ENCODE measurements around the gene PCDHGA11. TPM values are rescaled to one million over a fixed set of nuclear protein-coding genes. Genes with fewer than 3 reads are reported as not detected.

Gene PCDHGA11
- total and polyA plus RNA-seq, 10 of the 15 experiments (the other 5 are each of a cell fraction or from before 2014, with no cell fraction given), result 0.21 to 3.4 (median 2.2) TPM

DNA sequence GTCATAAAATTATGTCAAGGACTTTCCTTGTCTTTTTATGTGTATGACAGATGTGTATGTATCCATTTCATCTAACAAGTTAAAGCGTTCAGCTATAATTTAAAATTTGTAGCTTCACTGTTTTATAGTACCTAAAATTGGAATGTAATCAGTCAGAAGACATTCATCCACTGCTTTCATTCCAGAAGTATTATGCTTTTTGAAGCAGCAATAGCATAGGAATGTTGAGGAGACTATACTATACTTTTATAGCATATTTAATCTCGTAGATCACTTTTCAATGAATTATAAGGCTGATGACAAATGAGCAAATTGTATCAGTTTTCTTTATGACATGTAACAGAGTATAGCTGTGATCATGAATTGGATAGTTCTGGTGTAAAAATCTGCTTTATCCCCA, 16.4 kb downstream of the PCDHGA11 start:
- CTCF ChIA-PET, result interaction anchor here (0.6 to 1.9 kb wide), 6 partner anchors 16 to 598 kb away, joined by 3 to 8 read pairs (median 4); partner anchors contain the start of genes PCDHGA10, PCDHGA11 and PCDHGA6

More for the DNA sequence above, 16.4 kb downstream of the PCDHGA11 start:
- ATAC-seq (no peak), FAIRE-seq (no peak), DNase-seq (ENCODE audit: low read depth, low spot score) (no peak)
- H3K79me2 ChIP-seq (ENCODE audit: control insufficient read depth, insufficient read depth, low read length), result no peaks in the 10 kb centered on the region
- RAD21 ChIA-PET (ENCODE audit: unreplicated experiment), result no interaction called here
- H3K4me1 ChIP-seq (ENCODE audit: control insufficient read depth, insufficient read depth, low read length), result no peaks in the 10 kb centered on the region
- POLR2A ChIA-PET, result no interaction called here
- H3K27me3 ChIP-seq (replicated peaks in 1 of 2; ENCODE audit: control insufficient read depth in 2 of 2, insufficient read depth in 2 of 2, low read length in 1 of 2), result no peaks in the 10 kb centered on the region
- BruUV-seq (replicated peaks), result no TSS peak
- no peaks in the 10 kb centered on the region for H3K36me3 ChIP-seq (ENCODE audit: control insufficient read depth in 2 of 2, insufficient read depth in 2 of 2, low read length in 1 of 2)
- no peaks in the 10 kb centered on the region; the same call in 2 of the 3 replicates for H3K9me3 ChIP-seq (replicated peaks; ENCODE audit: control insufficient read depth, insufficient read depth, low read length)
- TF ChIP-seq CHD2 (IDR thresholded peaks at IDR 0.05; ENCODE audit: borderline replicate concordance, low read depth, low read length) (no peak), PKNOX1 (IDR thresholded peaks at IDR 0.05) (no peak), CTCF (IDR thresholded peaks at IDR 0.05 in 2 of 3, conservative IDR thresholded peaks at IDR 0.05 in 1 of 3; ENCODE audit: control insufficient read depth in 2 of 3, extremely low read depth in 1 of 3, insufficient read depth in 1 of 3, low read depth in 3 of 3, low read length in 3 of 3) (no peak)
- TF ChIP-seq, protein P1, sequence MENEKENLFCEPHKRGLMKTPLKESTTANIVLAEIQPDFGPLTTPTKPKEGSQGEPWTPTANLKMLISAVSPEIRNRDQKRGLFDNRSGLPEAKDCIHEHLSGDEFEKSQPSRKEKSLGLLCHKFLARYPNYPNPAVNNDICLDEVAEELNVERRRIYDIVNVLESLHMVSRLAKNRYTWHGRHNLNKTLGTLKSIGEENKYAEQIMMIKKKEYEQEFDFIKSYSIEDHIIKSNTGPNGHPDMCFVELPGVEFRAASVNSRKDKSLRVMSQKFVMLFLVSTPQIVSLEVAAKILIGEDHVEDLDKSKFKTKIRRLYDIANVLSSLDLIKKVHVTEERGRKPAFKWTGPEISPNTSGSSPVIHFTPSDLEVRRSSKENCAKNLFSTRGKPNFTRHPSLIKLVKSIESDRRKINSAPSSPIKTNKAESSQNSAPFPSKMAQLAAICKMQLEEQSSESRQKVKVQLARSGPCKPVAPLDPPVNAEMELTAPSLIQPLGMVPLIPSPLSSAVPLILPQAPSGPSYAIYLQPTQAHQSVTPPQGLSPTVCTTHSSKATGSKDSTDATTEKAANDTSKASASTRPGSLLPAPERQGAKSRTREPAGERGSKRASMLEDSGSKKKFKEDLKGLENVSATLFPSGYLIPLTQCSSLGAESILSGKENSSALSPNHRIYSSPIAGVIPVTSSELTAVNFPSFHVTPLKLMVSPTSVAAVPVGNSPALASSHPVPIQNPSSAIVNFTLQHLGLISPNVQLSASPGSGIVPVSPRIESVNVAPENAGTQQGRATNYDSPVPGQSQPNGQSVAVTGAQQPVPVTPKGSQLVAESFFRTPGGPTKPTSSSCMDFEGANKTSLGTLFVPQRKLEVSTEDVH (IDR thresholded peaks at IDR 0.05; ENCODE audit: low read depth, partially characterized antibody), result no peak
- H3K4me2 ChIP-seq (ENCODE audit: control insufficient read depth, insufficient read depth), result no peak overlapping the region
- 80% methylated on average over 2 of the region's 2 CpGs for WGBS (ENCODE audit: insufficient coverage, insufficient replicate concordance, low lambda C conversion rate, missing lambda C conversion rate)
- in situ Hi-C loops (cut with MboI), result no loop called here
- intact Hi-C loops (cut with micrococcal nuclease; ENCODE audit: unreplicated experiment), result no loop called here
- H3K4me3 ChIP-seq, result no peak overlapping the region
- SMC1A ChIA-PET (ENCODE audit: uncharacterized antibody, unreplicated experiment), result interaction anchor here (1.0 kb wide), 1 partner anchor 121 kb away, joined by 3 read pairs; no protein-coding TSS in a partner anchor
- H3K9ac ChIP-seq (ENCODE audit: control insufficient read depth, insufficient read depth, low read length), result no peak overlapping the region
- H4K20me1 ChIP-seq (ENCODE audit: control insufficient read depth, insufficient read depth), result no peaks in the 10 kb centered on the region
- no peak overlapping the region for H2AFZ ChIP-seq (ENCODE audit: control insufficient read depth, low read depth, low read length)
- no peak overlapping the region for H3K27ac ChIP-seq (ENCODE audit: control insufficient read depth, insufficient read depth)
